MM.1S (cell line): ENCODE results near the gene RFNG.

ENCODE experiments used
- DNase-seq: peaks from one replicate; pipeline ENCODE4 v3.0.0-alpha.2; 2015
- H2AFZ ChIP-seq: fragments of 300-600 bp; sonication (generic); 2 replicates; pipeline ENCODE4 v1.6.0; 2016; ENCODE audit warnings: antibody characterized with exemption, low read length
- H3F3A ChIP-seq: fragments of 300-600 bp; sonication (generic); 2 replicates; pipeline ENCODE4 v1.6.1; 2016; ENCODE audit warnings: mild to moderate bottlenecking, antibody characterized with exemption, low read length, moderate library complexity, mixed read lengths; ENCODE audit not compliant: insufficient read depth
- H3K27ac ChIP-seq: fragments of 300-600 bp; sonication (generic); 2 replicates; pipeline ENCODE4 v1.5.1; 2016; ENCODE audit warnings: mild to moderate bottlenecking, low read length
- H3K27me3 ChIP-seq: fragments of 300-600 bp; sonication (generic); replicated peaks from 2 replicates; pipeline ENCODE4 v1.6.0; 2016; ENCODE audit warnings: low read length; ENCODE audit not compliant: insufficient read depth
- H3K36me3 ChIP-seq: fragments of 300-600 bp; sonication (generic); replicated peaks from 2 replicates; pipeline ENCODE4 v1.6.1; 2016; ENCODE audit warnings: mild to moderate bottlenecking, low read length, mixed read lengths; ENCODE audit not compliant: insufficient read depth
- H3K4me1 ChIP-seq: fragments of 300-600 bp; sonication (generic); 2 replicates; pipeline ENCODE4 v1.6.1; 2016; ENCODE audit warnings: low read length, mixed read lengths
- H3K4me2 ChIP-seq: fragments of 300-600 bp; sonication (generic); 2 replicates; pipeline ENCODE4 v1.6.0; 2016; ENCODE audit warnings: low read depth, low read length
- H3K4me3 ChIP-seq: fragments of 300-600 bp; sonication (generic); 2 replicates; pipeline ENCODE4 v1.5.1; 2016; ENCODE audit warnings: low read length, mixed read lengths
- H3K79me2 ChIP-seq: fragments of 300-600 bp; sonication (generic); 2 replicates; pipeline ENCODE4 v1.6.1; 2016; ENCODE audit warnings: mixed run types, low read length, mixed read lengths
- H3K9ac ChIP-seq: fragments of 300-600 bp; sonication (generic); 2 replicates; pipeline ENCODE4 v1.6.1; 2016; ENCODE audit warnings: low read length, mixed read lengths
- H3K9me2 ChIP-seq: fragments of 300-600 bp; sonication (generic); replicated peaks from 2 replicates; pipeline ENCODE4 v1.6.1; 2016; ENCODE audit warnings: mild to moderate bottlenecking, low read length, mixed read lengths; ENCODE audit not compliant: insufficient read depth
- H3K9me3 ChIP-seq: fragments of 300-600 bp; sonication (generic); replicated peaks from 2 replicates; pipeline ENCODE4 v1.6.1; 2016; ENCODE audit warnings: mild to moderate bottlenecking, low read length, mixed read lengths; ENCODE audit not compliant: insufficient read depth
- H4K20me1 ChIP-seq: fragments of 300-600 bp; sonication (generic); 2 replicates; pipeline ENCODE4 v1.6.1; 2016; ENCODE audit warnings: mild to moderate bottlenecking, low read length, moderate library complexity, mixed read lengths; ENCODE audit not compliant: insufficient read depth
- EZH2 ChIP-seq: fragments of 300-600 bp; sonication (generic); optimal IDR thresholded peaks from 2 replicates; pipeline ENCODE3; 2017; ENCODE audit warnings: low read depth, mild to moderate bottlenecking, antibody characterized with exemption, low read length, mixed read lengths
- EZH2phosphoT487 ChIP-seq: fragments of 300-600 bp; sonication (generic); IDR thresholded peaks from 2 replicates; pipeline ENCODE4 v1.6.1; 2018; ENCODE audit warnings: antibody characterized with exemption, low read length
- TF ChIP-seq, protein P1 (sequence below): fragments of 300-600 bp; sonication (generic); IDR thresholded peaks from 2 replicates; pipeline ENCODE4 v1.5.1; 2016; ENCODE audit warnings: antibody characterized with exemption, low read length, mixed read lengths

The RFNG gene

DNA sequence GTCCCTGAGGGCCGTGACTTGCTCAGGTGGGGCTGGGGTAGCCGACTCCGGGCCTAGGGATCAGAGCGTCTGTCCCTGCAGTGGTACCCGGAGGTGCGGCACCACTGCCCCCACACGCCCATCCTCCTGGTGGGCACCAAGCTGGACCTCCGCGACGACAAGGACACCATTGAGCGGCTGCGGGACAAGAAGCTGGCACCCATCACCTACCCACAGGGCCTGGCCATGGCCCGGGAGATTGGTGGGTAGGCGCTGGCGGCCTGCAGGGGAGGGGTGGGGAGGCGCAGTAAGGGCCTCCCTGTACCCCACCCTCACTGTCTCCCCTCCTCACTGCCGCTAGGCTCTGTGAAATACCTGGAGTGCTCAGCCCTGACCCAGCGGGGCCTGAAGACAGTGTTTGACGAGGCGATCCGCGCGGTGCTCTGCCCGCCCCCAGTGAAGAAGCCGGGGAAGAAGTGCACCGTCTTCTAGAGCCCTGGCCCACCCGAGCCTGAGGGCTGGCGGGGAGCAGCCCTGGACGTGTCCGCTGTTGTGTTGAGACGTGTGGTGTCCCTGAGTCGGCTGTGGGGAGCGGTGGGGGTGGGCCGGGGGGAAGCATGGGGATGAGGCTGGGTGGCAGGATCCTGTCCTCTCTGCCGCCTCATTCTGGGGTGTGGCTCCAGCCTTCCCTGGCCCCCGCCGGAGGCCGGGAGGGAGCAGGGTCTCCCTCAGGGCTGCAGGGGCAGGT lies 18.1 kb downstream of the RFNG start:
- H3K36me3 ChIP-seq: no peaks in the 10 kb centered on the region
- no peak overlapping the region for H3K9ac ChIP-seq
- H3K79me2 ChIP-seq: peaks cover 12% of the 10 kb centered on the region
- H3F3A ChIP-seq: peaks cover 12% of the 10 kb centered on the region; the same call in 1 of the 2 replicates
- H3K4me1 ChIP-seq: peaks cover 15% of the 10 kb centered on the region; the same call in 1 of the 2 replicates
- no peak overlapping the region for H2AFZ ChIP-seq
- no peak overlapping the region for H3K4me3 ChIP-seq
- no peaks in the 10 kb centered on the region for H3K9me2 ChIP-seq
- no peaks in the 10 kb centered on the region for H3K27me3 ChIP-seq
- H4K20me1 ChIP-seq: no peaks in the 10 kb centered on the region
- TF ChIP-seq EZH2phosphoT487: no peak
- TF ChIP-seq, protein P1, sequence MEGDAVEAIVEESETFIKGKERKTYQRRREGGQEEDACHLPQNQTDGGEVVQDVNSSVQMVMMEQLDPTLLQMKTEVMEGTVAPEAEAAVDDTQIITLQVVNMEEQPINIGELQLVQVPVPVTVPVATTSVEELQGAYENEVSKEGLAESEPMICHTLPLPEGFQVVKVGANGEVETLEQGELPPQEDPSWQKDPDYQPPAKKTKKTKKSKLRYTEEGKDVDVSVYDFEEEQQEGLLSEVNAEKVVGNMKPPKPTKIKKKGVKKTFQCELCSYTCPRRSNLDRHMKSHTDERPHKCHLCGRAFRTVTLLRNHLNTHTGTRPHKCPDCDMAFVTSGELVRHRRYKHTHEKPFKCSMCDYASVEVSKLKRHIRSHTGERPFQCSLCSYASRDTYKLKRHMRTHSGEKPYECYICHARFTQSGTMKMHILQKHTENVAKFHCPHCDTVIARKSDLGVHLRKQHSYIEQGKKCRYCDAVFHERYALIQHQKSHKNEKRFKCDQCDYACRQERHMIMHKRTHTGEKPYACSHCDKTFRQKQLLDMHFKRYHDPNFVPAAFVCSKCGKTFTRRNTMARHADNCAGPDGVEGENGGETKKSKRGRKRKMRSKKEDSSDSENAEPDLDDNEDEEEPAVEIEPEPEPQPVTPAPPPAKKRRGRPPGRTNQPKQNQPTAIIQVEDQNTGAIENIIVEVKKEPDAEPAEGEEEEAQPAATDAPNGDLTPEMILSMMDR: no peak
- no peak for TF ChIP-seq EZH2
- no peak for DNase-seq
- no peaks in the 10 kb centered on the region for H3K9me3 ChIP-seq
- no peak overlapping the region for H3K4me2 ChIP-seq
- no peak overlapping the region for H3K27ac ChIP-seq

DNA sequence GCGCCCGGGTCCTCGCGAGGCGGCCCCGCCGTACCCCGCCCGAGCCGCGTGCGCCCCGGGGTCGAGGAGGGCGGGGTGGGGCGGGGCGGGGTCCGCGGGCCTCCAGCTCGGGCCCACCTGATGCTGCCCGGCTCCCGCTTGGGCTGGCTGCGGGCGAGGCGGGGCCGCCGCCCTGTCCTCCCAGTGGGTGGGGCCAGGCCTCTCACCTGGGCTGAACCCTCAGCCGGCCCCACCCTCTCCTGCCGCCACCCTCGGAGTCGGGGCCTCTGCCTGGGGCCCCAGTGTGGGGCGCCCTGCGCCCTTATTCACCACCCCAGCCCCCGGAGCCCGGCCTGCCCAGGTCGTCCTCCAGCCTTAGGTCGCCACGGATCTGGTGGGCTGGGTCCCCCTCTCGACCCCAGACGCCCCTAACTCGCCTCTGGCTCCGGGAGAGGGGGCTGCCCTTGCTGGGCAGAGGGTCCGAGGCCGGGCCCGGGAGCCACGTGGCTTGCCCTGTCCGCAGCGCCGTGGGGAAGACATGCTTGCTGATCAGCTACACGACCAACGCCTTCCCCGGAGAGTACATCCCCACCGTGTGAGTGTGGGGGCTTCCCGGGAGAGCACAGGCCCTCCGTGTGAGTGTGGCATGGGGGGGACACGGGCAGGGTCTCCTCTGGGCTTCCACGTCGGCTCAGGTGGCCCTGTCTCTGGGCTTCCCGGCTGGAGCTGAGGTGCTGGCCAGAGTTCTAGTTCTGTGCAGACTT lies 19.6 kb downstream of the RFNG start:
- TF ChIP-seq EZH2 (no peak), EZH2phosphoT487 (no peak)
- TF ChIP-seq, protein P1: no peak
- H3K79me2 ChIP-seq: peaks cover 12% of the 10 kb centered on the region
- H4K20me1 ChIP-seq: no peaks in the 10 kb centered on the region
- no peaks in the 10 kb centered on the region for H3K9me2 ChIP-seq
- H3K36me3 ChIP-seq: no peaks in the 10 kb centered on the region
- peak overlapping the region; percentile 86 for H3K4me2 ChIP-seq
- peak overlapping the region; percentile 47 for H3K4me3 ChIP-seq
- H3K4me1 ChIP-seq: peaks cover 13% of the 10 kb centered on the region; the same call in 1 of the 2 replicates
- peak; percentile 65 for DNase-seq
- H3K9me3 ChIP-seq: no peaks in the 10 kb centered on the region
- peak overlapping the region; percentile 18; the same call in 1 of the 2 replicates for H2AFZ ChIP-seq
- H3K9ac ChIP-seq: peak overlapping the region; percentile 18; the same call in 1 of the 2 replicates
- H3F3A ChIP-seq: peaks cover 12% of the 10 kb centered on the region; the same call in 1 of the 2 replicates
- H3K27ac ChIP-seq: no peak overlapping the region
- no peaks in the 10 kb centered on the region for H3K27me3 ChIP-seq

DNA sequence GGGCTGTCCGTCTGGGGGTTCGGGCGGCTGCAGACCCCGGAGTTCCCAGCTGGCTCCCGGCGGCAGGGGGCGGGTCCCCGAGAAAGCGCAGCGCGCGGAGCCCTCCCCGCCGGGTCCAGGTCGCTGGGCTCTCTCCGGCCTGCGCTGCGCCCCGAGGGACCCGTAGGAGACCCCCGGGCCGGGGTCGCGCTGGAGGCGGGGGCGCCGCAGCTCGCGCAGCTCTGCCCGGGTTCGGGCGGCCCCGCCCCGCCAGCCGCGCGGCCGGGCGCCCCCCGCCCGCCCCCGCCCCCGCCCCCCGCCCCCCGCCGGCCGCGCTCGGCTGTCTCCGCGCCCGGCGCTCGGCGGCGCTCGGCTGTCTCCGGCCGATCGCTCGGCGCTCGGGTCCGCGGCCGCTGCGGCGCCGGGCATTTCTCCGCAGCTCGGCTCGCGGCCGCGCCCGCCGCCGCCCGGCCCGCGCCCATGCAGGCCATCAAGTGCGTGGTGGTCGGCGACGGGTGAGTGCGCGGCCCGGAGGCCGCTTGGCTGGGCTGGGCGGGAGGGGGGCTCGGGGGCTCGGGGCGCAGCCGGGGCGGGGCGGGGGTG lies 20.2 kb downstream of the RFNG start, which contains the start of gene RAC3:
Gene RAC3, plus strand, starts transcription at position 376 of the 582 bp plus-strand sequence. Its CDS starts 84 bp downstream, at position 460.
- Histone ChIP-seq H3K9me3 (no peaks in the 10 kb centered on the region), H2AFZ (peak within 1 kb of the TSS; percentile 53), H3F3A (peaks cover 12% of the 10 kb centered on the region; the same call in 1 of the 2 replicates), H3K27ac (peak within 1 kb of the TSS; percentile 25; the same call in 1 of the 2 replicates), H3K9ac (peak within 1 kb of the TSS; percentile 23; the same call in 1 of the 2 replicates), H3K27me3 (no peaks in the 10 kb centered on the region), H3K36me3 (no peaks in the 10 kb centered on the region), H3K4me2 (peak within 1 kb of the TSS; percentile 98), H4K20me1 (no peaks in the 10 kb centered on the region), H3K79me2 (peaks cover 5% of the 10 kb centered on the region), H3K9me2 (no peaks in the 10 kb centered on the region), H3K4me3 (peak within 1 kb of the TSS; percentile 71), H3K4me1 (peaks cover 10% of the 10 kb centered on the region; the same call in 1 of the 2 replicates)
- TF ChIP-seq, protein P1: no peak
- TF ChIP-seq EZH2 (no peak), EZH2phosphoT487 (no peak)
- peak; percentile 38 for DNase-seq
